H1 (cell line): ENCODE measurements around the gene GAK. TPM values are rescaled to one million over a fixed set of nuclear protein-coding genes. Genes with fewer than 3 reads are reported as not detected.

Experiments used
- CTCF ChIA-PET: fragments of 300-600 bp; sonication (Branson Sonifier 250); formaldehyde crosslinking; loops from one replicate; lab custom pipeline; 2021; ENCODE audit not compliant: partially characterized antibody; lab: Charles Lee
- POLR2A ChIA-PET: fragments of 300-600 bp; sonication (Branson Sonifier 250); formaldehyde crosslinking; loops from one replicate; lab custom pipeline; 2021; ENCODE audit warnings: inconsistent platforms; ENCODE audit not compliant: partially characterized antibody; lab: Charles Lee
- DNase-seq, 2 experiments: peaks; one replicate each; pipeline versions ENCODE4 v3.0.0 to v3.0.0-alpha.2; 2010 to 2022; ENCODE audit warnings: low spot score in 2 of 2, low read depth in 1 of 2, mixed read lengths in 1 of 2
- FAIRE-seq: peaks from 2 replicates; lab custom pipeline; 2011; peaks lifted over from hg19 to GRCh38; lab: Jason Lieb, UNC
- H2AFZ ChIP-seq: 2 replicates; pipeline ENCODE4 v1.8.1; 2012; ENCODE audit warnings: low read length, inconsistent platforms
- H2AK5ac ChIP-seq: 2 replicates; pipeline ENCODE4 v1.6.1; 2013; ENCODE audit warnings: low read depth, low read length
- H2BK120ac ChIP-seq: replicated peaks from 2 replicates; pipeline ENCODE3; 2013; ENCODE audit warnings: low read depth, low read length, inconsistent platforms
- H2BK12ac ChIP-seq: 2 replicates; pipeline ENCODE4 v1.6.1; 2013; ENCODE audit warnings: low read depth, low read length
- H2BK15ac ChIP-seq: 2 replicates; pipeline ENCODE4 v1.6.1; 2013; ENCODE audit warnings: low read length
- H2BK20ac ChIP-seq: 2 replicates; pipeline ENCODE4 v1.6.1; 2013; ENCODE audit warnings: low read length
- H2BK5ac ChIP-seq: 2 replicates; pipeline ENCODE4 v1.6.1; 2013; ENCODE audit warnings: low read depth, low read length
- H3K14ac ChIP-seq: 2 replicates; pipeline ENCODE4 v1.6.1; 2013; ENCODE audit warnings: inconsistent platforms; ENCODE audit not compliant: insufficient read length
- H3K18ac ChIP-seq: 2 replicates; pipeline ENCODE4 v1.6.1; 2013; ENCODE audit warnings: low read length; ENCODE audit errors: extremely low read depth
- H3K23ac ChIP-seq: 2 replicates; pipeline ENCODE4 v1.6.1; 2013; ENCODE audit warnings: inconsistent platforms; ENCODE audit not compliant: insufficient read length
- H3K23me2 ChIP-seq: 2 replicates; pipeline ENCODE4 v1.6.1; 2013; ENCODE audit warnings: low read depth, low read length
- H3K27ac ChIP-seq: 2 replicates; pipeline ENCODE4 v1.6.1; 2011; ENCODE audit warnings: low read depth, low read length, inconsistent platforms
- H3K27me3 ChIP-seq, 4 experiments: replicated peaks in 1 of 4; 1 replicate in 1 of 4; 2 replicates in 3 of 4; pipeline versions ENCODE4 v1.6.1 to v1.8.1; 2011 to 2013; ENCODE audit warnings: low read length in 3 of 4, mild to moderate bottlenecking in 3 of 4, inconsistent platforms in 2 of 4, mixed read lengths in 2 of 4, moderate library complexity in 1 of 4; ENCODE audit not compliant: control insufficient read depth in 3 of 4, insufficient read depth in 3 of 4; ENCODE audit errors: extremely low read depth in 1 of 4
- H3K36me3 ChIP-seq, 4 experiments: 2 replicates each; pipeline versions ENCODE4 v1.6.1 to v1.8.1; 2011 to 2013; ENCODE audit warnings: mild to moderate bottlenecking in 4 of 4, low read length in 3 of 4, moderate library complexity in 2 of 4, control low read depth in 1 of 4, inconsistent platforms in 1 of 4; ENCODE audit not compliant: insufficient read depth in 4 of 4, control insufficient read depth in 2 of 4
- H3K4ac ChIP-seq: replicated peaks from 2 replicates; pipeline ENCODE3; 2013; ENCODE audit warnings: low read length, low read depth, mixed read lengths, inconsistent platforms; ENCODE audit not compliant: insufficient read length
- H3K4me1 ChIP-seq, 4 experiments: replicated peaks in 1 of 4; 1 replicate in 1 of 4; 2 replicates in 3 of 4; pipeline versions ENCODE4 v1.6.1 to v1.8.1; 2011 to 2013; ENCODE audit warnings: low read length in 3 of 4, inconsistent platforms in 2 of 4, mixed read lengths in 1 of 4; ENCODE audit not compliant: insufficient read depth in 4 of 4, control insufficient read depth in 3 of 4
- H3K4me2 ChIP-seq, 2 experiments: 2 replicates each; pipeline versions ENCODE4 v1.6.1 to v1.8.1; 2011 to 2013; ENCODE audit warnings: low read depth in 2 of 2, low read length in 2 of 2, control low read depth in 1 of 2, inconsistent platforms in 1 of 2, mild to moderate bottlenecking in 1 of 2; ENCODE audit not compliant: insufficient read depth in 1 of 2
- H3K4me3 ChIP-seq, 4 experiments: fragments of 200-600, 300-600 bp in 1 of 4; sonication (generic), shearing (Covaris generic), sonication (Bioruptor Twin) in 1 of 4; 2 replicates each; pipeline versions ENCODE4 v1.5.1 to v1.8.1; 2011 to 2016; ENCODE audit warnings: low read length in 4 of 4, low read depth in 3 of 4, control low read depth in 2 of 4, inconsistent platforms in 2 of 4, mild to moderate bottlenecking in 2 of 4, mixed read lengths in 1 of 4, moderate library complexity in 1 of 4; ENCODE audit not compliant: insufficient read depth in 2 of 4; ENCODE audit errors: extremely low read depth in 1 of 4
- H3K56ac ChIP-seq: replicated peaks from 2 replicates; pipeline ENCODE3; 2013; ENCODE audit warnings: low read depth, mild to moderate bottlenecking, mixed read lengths, low read length, inconsistent platforms; ENCODE audit not compliant: insufficient read length
- H3K79me1 ChIP-seq: 2 replicates; pipeline ENCODE4 v1.6.1; 2013; ENCODE audit warnings: low read depth, low read length, control low read depth
- H3K79me2 ChIP-seq, 2 experiments: 2 replicates each; pipeline versions ENCODE4 v1.6.1 to v1.8.1; 2012 to 2013; ENCODE audit warnings: low read length in 2 of 2, mild to moderate bottlenecking in 2 of 2, inconsistent platforms in 1 of 2; ENCODE audit not compliant: insufficient read depth in 2 of 2, control insufficient read depth in 1 of 2
- H3K9ac ChIP-seq, 4 experiments: replicated peaks in 1 of 4; 1 replicate in 1 of 4; 2 replicates in 3 of 4; pipeline versions ENCODE4 v1.6.1 to v1.8.1; 2011 to 2013; ENCODE audit warnings: low read depth in 3 of 4, low read length in 3 of 4, control low read depth in 2 of 4, mild to moderate bottlenecking in 2 of 4, moderate library complexity in 2 of 4, inconsistent platforms in 1 of 4; ENCODE audit errors: extremely low read depth in 1 of 4
- H3K9me3 ChIP-seq, 2 experiments: 2 replicates each; pipeline versions ENCODE4 v1.6.1 to v1.8.1; 2012 to 2013; ENCODE audit warnings: mild to moderate bottlenecking in 2 of 2, moderate library complexity in 2 of 2, control low read depth in 1 of 2, inconsistent platforms in 1 of 2, low read depth in 1 of 2, low read length in 1 of 2, mixed read lengths in 1 of 2; ENCODE audit not compliant: insufficient read depth in 2 of 2
- H4K20me1 ChIP-seq, 2 experiments: replicated peaks in 1 of 2; 2 replicates each; pipeline versions ENCODE3 to v1.8.1; 2011 to 2013; ENCODE audit warnings: inconsistent platforms in 2 of 2, low read length in 2 of 2, mild to moderate bottlenecking in 1 of 2; ENCODE audit not compliant: insufficient read depth in 2 of 2, control insufficient read depth in 1 of 2
- H4K5ac ChIP-seq: 2 replicates; pipeline ENCODE4 v1.6.1; 2013; ENCODE audit warnings: low read length, low read depth, mixed read lengths, inconsistent platforms; ENCODE audit not compliant: insufficient read length
- H4K8ac ChIP-seq: 2 replicates; pipeline ENCODE4 v1.8.0; 2013; ENCODE audit warnings: mild to moderate bottlenecking, moderate library complexity, low read length, inconsistent platforms; ENCODE audit not compliant: insufficient read depth; ENCODE audit errors: extremely low read depth
- H4K91ac ChIP-seq: replicated peaks from 2 replicates; pipeline ENCODE3; 2013; ENCODE audit warnings: low read length, mixed read lengths, inconsistent platforms; ENCODE audit not compliant: insufficient read length
- CBX5 ChIP-seq: fragments of 300-800, 300-1000 bp; sonication (generic); IDR thresholded peaks from 2 replicates; pipeline ENCODE4 v1.7.1; 2016; ENCODE audit warnings: antibody characterized with exemption, low read length, low read depth
- CTBP2 ChIP-seq: IDR thresholded peaks from 2 replicates; pipeline ENCODE4 v1.7.0; 2011; ENCODE audit warnings: borderline replicate concordance, mild to moderate bottlenecking, moderate library complexity, mixed read lengths, low read length; ENCODE audit not compliant: insufficient read depth, insufficient read length
- KDM4A ChIP-seq: IDR thresholded peaks from one replicate; pipeline ENCODE4 v1.7.1; 2012; ENCODE audit warnings: low read depth, mild to moderate bottlenecking, moderate library complexity, low read length, inconsistent platforms; ENCODE audit not compliant: severe bottlenecking
- POLR2AphosphoS5 ChIP-seq: IDR thresholded peaks from 2 replicates; pipeline ENCODE4 v1.6.1; 2011; ENCODE audit warnings: low read depth, low read length
- POU5F1 ChIP-seq: IDR thresholded peaks from 2 replicates; pipeline ENCODE4 v1.6.1; 2011; ENCODE audit warnings: low read depth, mild to moderate bottlenecking, low read length, moderate library complexity
- RAD21 ChIP-seq, 2 experiments: IDR thresholded peaks in 1 of 2; conservative IDR thresholded peaks in 1 of 2; 2 replicates each; pipeline ENCODE4 v1.6.1; 2011; ENCODE audit warnings: low read depth in 2 of 2, low read length in 2 of 2, improper control_type of control experiment in 1 of 2, inconsistent platforms in 1 of 2, mild to moderate bottlenecking in 1 of 2, moderate library complexity in 1 of 2
- SRF ChIP-seq: IDR thresholded peaks from 2 replicates; pipeline ENCODE4 v1.6.1; 2011; ENCODE audit warnings: mild to moderate bottlenecking, low read depth, low read length, moderate library complexity
- WGBS, 2 experiments: shearing (Covaris generic) in 1 of 2; methylation state at CpG; one replicate each; pipeline versions ENCODE4 v1.1.6 to v1.1.7; 2013 to 2015; ENCODE audit warnings: low lambda C conversion rate in 2 of 2, mixed read lengths in 2 of 2, inconsistent platforms in 1 of 2, low coverage in 1 of 2, missing lambda C conversion rate in 1 of 2; ENCODE audit not compliant: insufficient replicate concordance in 2 of 2, insufficient coverage in 1 of 2, insufficient read length in 1 of 2; ENCODE audit errors: extremely low coverage in 1 of 2, missing lambda C conversion rate in 1 of 2; 5-methylcytosine and 5-hydroxymethylcytosine counted together
- polyA plus RNA-seq, 7 experiments: library from polyadenylated mRNA; depleted of rRNA in 3 of 7; stranded (reverse) in 5 of 7; unstranded in 2 of 7; fragments of >200 nt in 5 of 7; fragments of 200-250 nt in 2 of 7; gene quantifications; 1 replicate in 5 of 7; 2 replicates in 1 of 7; 4 replicates in 1 of 7; pipeline versions ENCODE4 v1.2.1 to v1.2.3, GENCODE V29; 2011 to 2013; ENCODE audit warnings: missing spikeins in 2 of 7, mixed read lengths in 2 of 7
- total RNA-seq: library from RNA; stranded (reverse); fragmentation: NEBNext Ultra II Directional; extraction: Animal tissue kit (Norgen Biotek cat#: 25700); gene quantifications from 2 replicates; pipeline ENCODE4 v1.2.1, GENCODE V29; 2021

GAK gene
- total and polyA plus RNA-seq, 2 of the 8 experiments (the other 6 are each of a cell fraction or from before 2014, with no cell fraction given): 31.5 to 70.8 TPM

DNA sequence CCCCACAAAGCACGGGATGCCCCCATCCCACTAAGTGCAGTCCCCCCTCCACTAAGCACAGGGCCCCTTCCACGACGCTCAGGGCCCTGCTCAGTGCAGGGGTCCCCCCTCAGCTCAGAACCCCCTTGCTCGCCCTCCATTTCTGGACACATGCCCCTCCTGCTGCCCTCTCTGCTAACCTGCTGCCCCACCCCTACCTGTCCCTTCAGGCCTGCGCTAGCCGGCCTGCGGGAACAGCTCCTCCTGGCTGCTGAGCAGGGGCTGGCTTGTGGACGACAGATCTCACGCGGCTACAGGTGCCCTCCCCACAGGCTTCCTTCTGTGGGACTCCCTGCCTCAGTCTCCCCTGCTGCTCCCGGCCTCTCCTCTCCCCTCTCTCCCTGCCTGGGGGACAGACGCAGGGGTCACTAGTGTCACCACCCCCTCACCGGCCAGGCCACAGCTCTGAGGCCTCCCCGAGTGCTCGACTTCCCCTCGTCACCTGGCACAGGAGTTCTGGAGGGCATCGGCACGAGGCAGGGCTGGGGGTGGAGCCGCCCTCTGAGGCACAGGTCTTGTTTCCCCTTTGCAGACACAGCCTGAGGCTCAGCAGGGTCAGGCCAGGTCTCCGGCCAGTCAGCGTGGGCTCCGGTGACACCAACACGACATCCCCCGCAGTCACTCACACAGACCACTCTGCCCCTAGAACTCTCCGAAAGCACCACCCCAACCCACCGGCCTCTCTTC is 21.6 kb downstream of the GAK start:
- TF ChIP-seq KDM4A (no peak), POLR2AphosphoS5 (no peak), CTBP2 (no peak), RAD21 (IDR thresholded peaks at IDR 0.05 in 1 of 2, conservative IDR thresholded peaks at IDR 0.05 in 1 of 2; ENCODE audit: low read depth in 2 of 2, low read length in 2 of 2) (no peak), SRF (no peak), CBX5 (no peak), POU5F1 (no peak)
- TF ChIP-seq, all 59 proteins: peak for 0
- Histone ChIP-seq H3K4me3 (no peak overlapping the region), H4K8ac (peak overlapping the region; percentile 57; the same call in 1 of the 2 replicates), H2BK15ac (no peak overlapping the region), H2BK12ac (no peak overlapping the region), H2AFZ (no peak overlapping the region), H3K4me1 (no peaks in the 10 kb centered on the region), H4K91ac (no peak overlapping the region), H3K79me1 (peaks cover 6% of the 10 kb centered on the region; the same call in 1 of the 2 replicates), H3K23me2 (no peaks in the 10 kb centered on the region), H3K14ac (no peak overlapping the region), H3K79me2 (peaks cover 3 to 13% of the 10 kb centered on the region in 2 experiments), H2BK5ac (no peak overlapping the region), H4K20me1 (peaks cover 2 to 5% of the 10 kb centered on the region in 2 experiments), H2BK20ac (no peak overlapping the region), H3K36me3 (peaks cover 0 to 8% (median 3%) of the 10 kb centered on the region in 4 experiments; a peak in 3 of 8 replicates), H3K56ac (no peak overlapping the region), H3K9me3 (peaks cover 0 to 8% of the 10 kb centered on the region in 2 experiments; a peak in 1 of 4 replicates), H3K4me2 (no peak overlapping the region), H3K18ac (no peak overlapping the region), H3K4ac (no peak overlapping the region), H3K23ac (no peak overlapping the region), H2AK5ac (no peak overlapping the region), H3K9ac (no peak overlapping the region), H3K27ac (no peak overlapping the region), H3K27me3 (no peaks in the 10 kb centered on the region; a peak in 1 of 7 replicates), H2BK120ac (no peak overlapping the region), H4K5ac (no peak overlapping the region)
- DNase-seq (no peak), FAIRE-seq (no peak)
- ChIA-PET POLR2A (no interaction called here), CTCF (interaction anchor here (0.7 to 1.4 kb wide), 7 partner anchors 10 to 479 kb away, joined by 3 to 6 read pairs (median 4); no protein-coding TSS in a partner anchor)
- 85% methylated on average over 26 of the region's 26 CpGs; no CpG with 5 or more reads in 1 of the 2 experiments for WGBS, 2 experiments
